Large intestine (tissue), 3 donors: ENCODE data around the gene WFIKKN1. TPM values are rescaled to one million over a fixed set of nuclear protein-coding genes. Genes with fewer than 3 reads are reported as not detected.

Source experiments
- DNase-seq, 2 donors: peaks; one replicate each; pipeline versions ENCODE4 v3.0.0 to v3.0.0-alpha.2; 2013
- H3K27ac ChIP-seq: one replicate; pipeline ENCODE4 v1.5.1; 2013; ENCODE audit warnings: low read length
- H3K27me3 ChIP-seq: 2 replicates; pipeline ENCODE4 v1.6.1; 2013; ENCODE audit warnings: low read length; ENCODE audit not compliant: control insufficient read depth, insufficient read depth
- H3K36me3 ChIP-seq: 2 replicates; pipeline ENCODE4 v1.6.1; 2013; ENCODE audit warnings: low read length; ENCODE audit not compliant: control insufficient read depth, insufficient read depth
- H3K4me1 ChIP-seq: one replicate; pipeline ENCODE4 v1.6.1; 2013; ENCODE audit warnings: low read length; ENCODE audit not compliant: control insufficient read depth, insufficient read depth
- H3K4me3 ChIP-seq: one replicate; pipeline ENCODE4 v1.5.1; 2013; ENCODE audit warnings: low read length
- H3K9me3 ChIP-seq: one replicate; pipeline ENCODE4 v1.6.1; 2013; ENCODE audit warnings: mild to moderate bottlenecking, low read depth, low read length, moderate library complexity; ENCODE audit not compliant: control insufficient read depth
- WGBS: methylation state at CpG from one replicate; pipeline ENCODE4 v1.1.5; 2013; ENCODE audit warnings: low lambda C conversion rate; ENCODE audit not compliant: insufficient coverage; 5-methylcytosine and 5-hydroxymethylcytosine counted together
- polyA plus RNA-seq: library from polyadenylated mRNA; unstranded; fragments of 120-200 nt; gene quantifications from one replicate; pipeline ENCODE4 v1.2.1, GENCODE V29; 2013

WFIKKN1 gene
- polyA plus RNA-seq, 1 donor = 1.6 TPM

DNA sequence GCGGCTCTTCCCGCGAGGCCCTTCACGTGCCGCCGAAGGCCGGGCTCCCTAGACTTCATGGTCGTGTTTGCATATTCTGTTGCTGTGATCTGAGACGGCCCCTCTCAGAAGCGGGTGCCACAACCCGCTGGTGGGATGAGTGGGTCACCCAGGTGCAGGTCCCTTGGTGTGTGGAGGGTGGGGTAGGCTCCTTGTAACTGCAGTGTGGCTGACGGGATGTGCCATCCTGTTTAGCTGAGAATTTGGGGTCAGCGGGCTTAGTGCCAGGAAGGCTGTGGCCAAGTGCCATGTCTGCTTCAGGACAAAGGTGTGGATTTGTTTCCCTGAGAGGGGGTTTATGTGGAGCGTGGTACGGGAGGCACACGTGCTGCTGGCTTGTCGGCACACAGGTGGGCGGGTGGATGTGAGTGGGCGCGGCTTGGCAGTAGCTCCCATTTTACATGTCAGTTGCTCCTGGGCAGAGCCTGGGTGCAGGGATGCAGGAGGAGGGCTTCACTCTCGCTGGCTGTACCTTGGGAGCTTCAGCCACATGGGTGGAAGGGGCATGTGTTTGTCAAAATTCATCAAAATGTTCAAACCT, 9.2 kb upstream of the WFIKKN1 start:
- Histone ChIP-seq H3K36me3 (peaks cover 26% of the 10 kb centered on the region), H3K9me3 (peaks cover 6% of the 10 kb centered on the region), H3K4me1 (peaks cover 5% of the 10 kb centered on the region), H3K4me3 (no peak overlapping the region), H3K27me3 (no peaks in the 10 kb centered on the region), H3K27ac (no peak overlapping the region)
- DNase-seq = no peak
- no CpG with 5 or more reads among the region's 21 CpGs for WGBS

GRCh38 chr16:622920-623280, 7.9 kb upstream of the WFIKKN1 start:
- no peaks in the 10 kb centered on the region for H3K27me3 ChIP-seq
- H3K4me3 ChIP-seq = no peak overlapping the region
- peaks cover 6% of the 10 kb centered on the region for H3K9me3 ChIP-seq
- H3K27ac ChIP-seq = no peak overlapping the region
- WGBS = no CpG with 5 or more reads among the region's 17 CpGs
- H3K36me3 ChIP-seq = peaks cover 29% of the 10 kb centered on the region
- H3K4me1 ChIP-seq = peaks cover 5% of the 10 kb centered on the region
- no peak for DNase-seq

DNA sequence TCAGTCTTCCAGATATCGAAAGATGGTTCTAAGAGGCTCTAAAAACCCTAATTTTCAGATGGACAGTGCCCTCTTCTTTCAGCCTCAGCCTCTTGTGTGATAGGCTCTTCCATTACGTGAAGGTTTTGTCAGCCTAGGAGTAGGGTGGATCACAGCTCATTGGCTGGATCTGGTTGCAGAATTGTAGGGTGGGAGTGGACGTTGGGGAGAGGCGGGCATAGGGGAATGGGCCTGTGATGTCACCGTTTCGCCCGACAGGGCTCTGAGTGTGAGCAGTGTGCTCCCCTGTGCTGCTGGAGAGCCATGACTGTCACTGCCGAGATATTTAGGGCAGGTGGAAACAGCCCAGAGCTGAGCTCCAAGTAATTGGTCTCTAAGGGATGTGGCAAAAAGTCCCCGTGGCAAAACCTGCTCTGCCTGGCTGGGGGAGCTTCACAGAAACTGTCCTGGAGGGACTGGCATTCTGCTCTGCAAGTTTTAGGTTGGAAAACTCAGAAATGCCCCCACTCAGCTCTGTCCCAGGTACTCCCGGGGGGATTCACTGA, 6.2 kb upstream of the WFIKKN1 start:
- no peaks in the 10 kb centered on the region for H3K27me3 ChIP-seq
- H3K27ac ChIP-seq = no peak overlapping the region
- peaks cover 6% of the 10 kb centered on the region for H3K9me3 ChIP-seq
- no peak overlapping the region for H3K4me3 ChIP-seq
- H3K4me1 ChIP-seq = peaks cover 7% of the 10 kb centered on the region
- no peak for DNase-seq
- H3K36me3 ChIP-seq = peaks cover 38% of the 10 kb centered on the region
- WGBS = no CpG with 5 or more reads among the region's 10 CpGs

GRCh38 chr16:625117-625976, 5.4 kb upstream of the WFIKKN1 start:
- Histone ChIP-seq H3K27ac (no peak overlapping the region), H3K36me3 (peaks cover 38% of the 10 kb centered on the region), H3K27me3 (no peaks in the 10 kb centered on the region), H3K4me1 (peaks cover 13% of the 10 kb centered on the region), H3K4me3 (no peak overlapping the region), H3K9me3 (peaks cover 6% of the 10 kb centered on the region)
- no peak for DNase-seq
- no CpG with 5 or more reads among the region's 37 CpGs for WGBS

- peaks cover 22% of the 10 kb centered on the region for H3K4me1 ChIP-seq
- H3K27ac ChIP-seq = no peak overlapping the region
- H3K4me3 ChIP-seq = no peak overlapping the region
- DNase-seq = no peak
- WGBS = no CpG with 5 or more reads among the region's 35 CpGs
- H3K9me3 ChIP-seq = peaks cover 6% of the 10 kb centered on the region
- H3K36me3 ChIP-seq = peaks cover 38% of the 10 kb centered on the region
- H3K27me3 ChIP-seq = peaks cover 3% of the 10 kb centered on the region
Measured at GRCh38 chr16:625977-626765, 4.6 kb upstream of the WFIKKN1 start.

DNA sequence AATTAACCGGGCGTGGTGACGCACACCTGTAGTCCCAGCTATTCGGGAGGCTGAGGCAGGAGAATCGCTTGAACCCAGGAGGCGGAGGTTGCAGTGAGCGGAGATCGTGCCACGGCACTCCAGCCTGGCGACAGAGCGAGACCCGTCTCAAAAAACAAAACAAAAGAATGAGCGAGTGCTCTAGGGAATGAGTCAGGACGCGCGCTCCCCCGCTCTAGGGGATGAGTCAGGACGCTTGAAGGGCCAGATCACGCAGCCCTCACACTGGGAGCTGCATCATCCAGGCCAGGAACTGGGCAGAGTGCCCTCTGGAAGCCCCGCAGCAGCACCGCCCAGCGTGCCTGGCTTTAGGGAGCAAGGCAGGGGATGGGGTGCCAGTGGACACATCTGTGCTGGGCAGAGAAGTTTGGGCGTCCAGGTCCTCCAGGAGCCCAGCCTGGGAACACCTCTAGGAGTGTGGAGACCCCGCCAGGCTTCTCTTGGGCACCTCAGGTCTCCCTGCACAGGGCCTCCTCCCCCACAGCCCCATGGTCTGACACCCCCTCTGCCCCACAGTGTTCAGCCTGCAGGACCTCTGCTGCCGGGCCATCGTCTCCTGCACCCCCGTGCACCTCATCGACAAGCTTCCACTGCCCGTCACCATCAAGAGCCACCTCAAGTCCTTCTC, 3.9 kb upstream of the WFIKKN1 start:
- no peak overlapping the region for H3K27ac ChIP-seq
- WGBS = no CpG with 5 or more reads among the region's 29 CpGs
- no peak for DNase-seq
- H3K27me3 ChIP-seq = peaks cover 3% of the 10 kb centered on the region
- H3K4me3 ChIP-seq = no peak overlapping the region
- peaks cover 38% of the 10 kb centered on the region for H3K36me3 ChIP-seq
- peaks cover 19% of the 10 kb centered on the region for H3K4me1 ChIP-seq
- peaks cover 6% of the 10 kb centered on the region for H3K9me3 ChIP-seq

GRCh38 chr16:627454-628239, 3.1 kb upstream of the WFIKKN1 start:
- Histone ChIP-seq H3K36me3 (peaks cover 36% of the 10 kb centered on the region), H3K9me3 (peaks cover 8% of the 10 kb centered on the region), H3K4me3 (no peak overlapping the region), H3K27ac (no peak overlapping the region), H3K4me1 (peaks cover 19% of the 10 kb centered on the region), H3K27me3 (peaks cover 3% of the 10 kb centered on the region)
- no CpG with 5 or more reads among the region's 50 CpGs for WGBS
- DNase-seq = no peak

GRCh38 chr16:628321-629061, 2.3 kb upstream of the WFIKKN1 start:
- peaks cover 8% of the 10 kb centered on the region for H3K9me3 ChIP-seq
- no peak overlapping the region for H3K4me3 ChIP-seq
- H3K4me1 ChIP-seq = peaks cover 19% of the 10 kb centered on the region
- H3K27me3 ChIP-seq = peaks cover 3% of the 10 kb centered on the region
- DNase-seq = no peak
- no CpG with 5 or more reads among the region's 33 CpGs for WGBS
- peaks cover 36% of the 10 kb centered on the region for H3K36me3 ChIP-seq
- H3K27ac ChIP-seq = no peak overlapping the region

DNA sequence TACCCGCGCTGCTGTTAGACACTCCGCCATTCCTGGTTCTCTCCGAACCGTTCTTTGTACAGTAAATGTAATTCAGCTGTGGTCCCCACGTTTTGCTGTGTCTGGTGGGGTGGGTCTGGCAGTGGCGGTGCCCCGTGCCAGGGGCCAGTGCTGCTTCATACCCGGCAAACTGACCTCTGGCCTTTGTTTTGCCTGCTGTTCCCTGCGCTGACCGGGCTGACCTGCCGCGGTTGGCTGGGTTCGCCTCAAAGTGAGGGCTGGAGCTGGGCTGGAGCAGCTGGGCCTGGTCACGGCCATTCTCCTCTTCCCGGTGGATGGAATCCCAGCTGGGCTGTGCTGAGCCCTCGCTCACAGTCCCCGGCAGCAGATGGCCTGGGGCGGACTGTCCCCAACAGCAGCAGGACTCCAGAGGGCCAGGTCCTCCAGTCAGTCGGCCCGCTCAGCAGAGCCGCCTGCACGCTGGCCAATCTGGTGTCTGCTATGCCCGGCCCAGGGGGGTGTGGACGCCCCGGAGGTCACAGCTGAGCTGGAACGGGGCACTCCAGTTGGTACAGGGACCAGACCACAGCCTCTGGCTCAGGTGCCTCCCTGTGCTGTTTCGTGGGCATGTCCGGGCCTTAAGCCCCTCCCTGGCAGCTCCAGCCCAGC, 1.5 kb upstream of the WFIKKN1 start:
- Histone ChIP-seq H3K27me3 (peaks cover 3% of the 10 kb centered on the region), H3K9me3 (peaks cover 8% of the 10 kb centered on the region), H3K36me3 (peaks cover 43% of the 10 kb centered on the region), H3K27ac (no peak overlapping the region), H3K4me1 (peaks cover 19% of the 10 kb centered on the region), H3K4me3 (no peak overlapping the region)
- no peak for DNase-seq
- no CpG with 5 or more reads among the region's 29 CpGs for WGBS
